HG03175 (cell line): Measurements from ENCODE around the gene NRXN2.

Experiments
- ATAC-seq: cut with Tn5 transposase; IDR thresholded peaks from one replicate; pipeline ENCODE4 v1.9.1; 2021; ENCODE audit warnings: mild to moderate bottlenecking, moderate library complexity; ENCODE audit not compliant: unreplicated experiment

NRXN2 gene

DNA sequence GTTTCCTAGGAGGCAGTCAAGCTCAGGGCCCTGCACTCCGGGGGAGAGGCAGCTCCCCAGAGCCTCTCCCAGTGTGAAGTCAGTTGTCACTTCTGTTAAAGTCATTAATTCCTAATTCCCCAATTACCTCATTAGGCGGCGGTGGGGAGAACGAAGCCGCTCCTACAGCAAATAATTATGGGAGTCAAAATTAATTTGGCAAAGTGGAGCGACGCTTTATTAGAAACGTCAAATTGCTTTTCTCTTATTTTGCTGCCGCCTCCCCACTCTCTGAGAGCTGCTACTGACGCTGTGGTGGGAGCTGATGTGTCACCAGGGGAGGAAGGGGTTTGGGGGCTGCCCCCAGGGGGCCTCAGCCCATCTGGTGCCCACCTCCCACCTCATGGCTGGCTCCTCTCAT is 90.3 kb downstream of the NRXN2 start:
- no peak for ATAC-seq

DNA sequence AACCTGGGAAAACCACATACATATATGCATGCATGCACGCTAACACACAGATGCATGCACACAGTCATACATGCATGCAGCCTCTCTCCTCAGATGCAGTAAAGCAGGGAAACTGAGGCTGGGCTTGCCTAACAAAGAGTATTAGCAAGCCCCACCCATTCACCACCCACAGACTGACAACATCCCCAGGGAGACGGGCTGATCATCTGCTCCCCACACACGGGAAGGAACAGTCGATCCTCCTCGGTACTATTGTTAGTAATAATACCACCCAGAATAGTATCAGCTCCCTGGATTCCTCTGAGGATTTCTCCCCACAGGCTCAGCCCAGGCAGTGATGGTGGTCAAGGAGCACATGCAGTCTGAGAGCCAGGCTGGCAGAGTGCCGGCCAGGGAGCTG is 90.8 kb downstream of the NRXN2 start:
- ATAC-seq = no peak

DNA sequence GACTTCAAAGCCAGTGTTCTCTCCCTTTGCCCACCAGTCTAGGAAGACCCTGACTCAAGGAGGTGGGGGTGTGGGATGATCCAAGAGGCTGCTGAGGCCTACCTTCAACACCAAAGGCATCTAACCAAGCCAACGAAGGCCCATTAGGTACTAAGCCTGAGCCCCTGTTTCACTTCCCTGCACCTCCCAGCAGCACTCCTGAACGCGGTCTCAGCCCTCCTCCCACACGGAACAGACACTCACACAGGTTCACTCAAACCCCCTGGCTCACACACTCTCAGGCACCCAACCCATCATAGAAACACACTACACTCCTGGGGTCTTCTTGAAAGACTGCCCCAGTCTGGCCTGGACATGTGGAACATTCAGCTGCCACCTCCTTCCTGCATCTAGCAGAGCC is 91.3 kb downstream of the NRXN2 start:
- ATAC-seq = no peak

GRCh38 chr11:64629796-64630562 is 93.0 kb downstream of the NRXN2 start:
- ATAC-seq = no peak

DNA sequence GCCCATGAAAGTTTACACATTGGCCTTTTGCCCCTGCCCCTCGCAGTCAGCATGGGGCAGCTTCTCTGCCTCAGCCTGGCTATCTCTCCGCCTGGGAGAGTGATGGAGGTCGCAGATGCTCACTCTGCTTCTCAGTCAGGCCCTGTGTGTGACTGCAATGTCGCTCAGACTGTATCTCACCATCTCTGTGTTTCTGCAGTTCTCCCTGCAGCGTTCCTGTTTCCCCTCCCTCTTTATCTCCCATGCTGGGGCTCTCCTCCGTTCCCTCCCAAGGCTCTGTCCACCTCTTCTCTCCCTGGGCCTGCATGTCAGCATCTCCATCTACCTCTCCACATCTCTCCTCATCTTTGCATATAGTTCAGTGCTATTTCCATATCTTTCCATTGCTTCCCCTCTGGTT is 93.9 kb downstream of the NRXN2 start:
- no peak for ATAC-seq

GRCh38 chr11:64628596-64628995 is 94.4 kb downstream of the NRXN2 start:
- no peak for ATAC-seq

DNA sequence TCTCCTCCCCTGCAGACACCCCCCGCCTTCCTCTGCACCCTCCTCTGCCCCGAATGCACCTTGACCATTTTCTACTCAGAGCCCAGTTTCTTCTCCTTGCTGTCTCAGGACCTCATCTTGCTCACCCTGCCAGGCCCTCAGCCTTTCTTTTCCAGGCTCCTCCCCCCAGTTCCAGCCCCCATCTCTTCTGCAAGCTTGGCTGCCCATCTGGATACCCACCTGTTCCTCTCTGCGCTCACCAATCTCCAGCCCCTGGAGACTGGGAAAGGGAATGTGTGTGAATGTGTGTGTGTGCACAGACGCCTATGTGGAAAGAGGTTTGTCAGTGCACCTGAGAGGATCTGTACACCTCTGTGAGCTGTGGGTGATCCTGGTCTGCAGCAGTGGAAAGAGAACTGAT is 95.6 kb downstream of the NRXN2 start:
- no peak for ATAC-seq

GRCh38 chr11:64626637-64627036 is 96.4 kb downstream of the NRXN2 start:
- no peak for ATAC-seq

- ATAC-seq = no peak
These were observed 98.0 kb downstream of the NRXN2 start for GRCh38 chr11:64624883-64625481.

DNA sequence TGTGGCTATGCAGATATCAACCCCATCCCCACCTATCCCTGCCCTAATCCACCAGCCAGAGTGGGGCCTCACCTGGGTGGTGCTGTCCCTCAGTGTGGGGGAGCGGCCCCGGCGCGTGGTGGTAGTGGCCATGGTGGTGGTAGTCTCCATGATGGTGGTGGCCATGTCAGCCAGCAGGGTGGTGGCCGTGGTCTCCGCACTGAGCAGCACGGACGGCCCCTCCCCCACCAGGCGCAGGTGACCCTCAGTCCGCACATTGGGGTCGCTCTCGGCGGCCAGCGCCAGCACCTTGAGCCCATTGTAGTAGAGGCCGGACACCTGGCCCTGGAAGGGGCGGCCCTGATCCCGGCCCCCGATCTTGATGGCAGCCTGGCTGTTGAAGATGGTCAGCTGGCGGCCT is 100.3 kb downstream of the NRXN2 start:
- ATAC-seq = no peak

DNA sequence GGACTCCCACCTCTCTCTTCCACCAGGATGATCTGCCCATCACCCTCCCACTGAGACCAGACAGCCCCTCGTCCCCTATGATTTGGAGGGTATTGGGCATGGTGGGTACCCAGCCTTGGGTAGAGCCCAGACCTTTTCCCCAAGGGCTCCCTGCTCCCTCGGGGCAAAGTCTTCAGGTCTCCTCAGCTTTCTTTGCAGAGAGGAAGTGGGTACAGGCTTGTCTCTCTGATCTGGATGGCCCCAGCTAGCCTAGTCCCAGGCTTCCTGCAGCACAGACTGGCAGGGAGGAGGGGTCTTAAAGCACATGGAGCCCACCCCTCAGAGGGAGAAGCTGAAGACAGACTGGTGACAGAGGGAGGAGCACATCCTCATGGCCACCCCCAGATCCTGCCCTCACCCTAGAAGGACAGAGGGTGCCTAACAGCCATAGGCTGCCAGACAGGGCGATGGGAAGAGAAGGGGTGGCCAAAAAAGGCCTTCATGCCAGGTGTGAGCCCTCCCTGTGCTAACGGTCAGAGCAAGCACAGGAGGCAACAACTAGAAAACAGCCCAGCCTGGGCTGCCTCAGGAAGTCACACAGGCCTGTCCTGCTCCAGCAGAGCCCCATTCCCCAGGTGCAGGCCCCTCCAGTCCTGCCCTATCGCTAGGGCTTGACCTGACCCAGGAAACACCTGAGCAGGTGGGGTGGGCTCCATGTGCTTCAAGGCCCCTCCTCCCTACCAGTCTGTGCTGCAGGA is 101.5 kb downstream of the NRXN2 start:
- no peak for ATAC-seq

- no peak for ATAC-seq
These were observed 102.5 kb downstream of the NRXN2 start for GRCh38 chr11:64620381-64620971.

- no peak for ATAC-seq
These were observed 103.1 kb downstream of the NRXN2 start for GRCh38 chr11:64619811-64620380.

DNA sequence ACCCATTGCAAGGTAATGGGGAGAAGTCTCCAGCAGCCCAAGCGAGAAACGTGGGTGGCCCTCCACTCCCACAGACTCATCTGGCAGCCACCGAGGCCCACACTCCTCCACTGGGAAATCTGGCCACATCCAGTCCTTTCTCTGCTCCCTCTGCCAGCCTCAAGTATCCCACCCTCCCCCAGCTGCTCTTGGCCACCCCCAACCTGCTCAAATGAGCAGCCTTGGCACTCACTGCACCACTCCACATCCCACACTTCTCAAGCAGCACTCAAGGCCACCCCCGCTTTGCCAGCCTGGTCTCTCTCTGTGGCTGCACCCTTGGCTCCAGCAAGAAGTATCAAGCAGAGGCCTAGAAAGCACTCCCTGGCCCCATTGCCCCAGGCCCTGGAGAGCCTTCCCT is 103.8 kb downstream of the NRXN2 start:
- ATAC-seq = no peak

DNA sequence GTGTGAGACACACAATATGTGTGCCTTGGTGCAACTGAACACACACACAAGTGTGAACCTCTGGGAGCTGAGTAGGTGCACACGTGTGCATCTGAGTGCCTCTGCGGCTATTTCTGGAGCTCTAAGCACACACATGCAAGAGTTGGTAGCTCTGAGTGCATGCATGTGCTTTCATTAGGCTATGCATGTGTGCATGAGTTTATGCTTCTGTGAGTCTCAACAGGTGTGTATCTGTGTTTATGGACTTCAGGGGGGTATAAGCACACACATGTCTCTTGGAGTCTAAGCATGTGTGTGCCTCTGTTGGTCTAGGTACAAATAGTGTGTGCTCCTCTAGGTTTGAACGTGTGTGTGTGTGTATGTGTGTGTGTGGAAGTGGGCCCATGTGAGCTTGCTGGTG is 106.2 kb downstream of the NRXN2 start:
- ATAC-seq = no peak

- ATAC-seq = no peak
These were observed 108.1 kb downstream of the NRXN2 start for GRCh38 chr11:64614917-64615316.

GRCh38 chr11:64613648-64614047 is 109.3 kb downstream of the NRXN2 start:
- no peak for ATAC-seq

- no peak for ATAC-seq
These were observed 110.9 kb downstream of the NRXN2 start for GRCh38 chr11:64611869-64612646.

GRCh38 chr11:64611176-64611575 is 111.8 kb downstream of the NRXN2 start:
- ATAC-seq = no peak

DNA sequence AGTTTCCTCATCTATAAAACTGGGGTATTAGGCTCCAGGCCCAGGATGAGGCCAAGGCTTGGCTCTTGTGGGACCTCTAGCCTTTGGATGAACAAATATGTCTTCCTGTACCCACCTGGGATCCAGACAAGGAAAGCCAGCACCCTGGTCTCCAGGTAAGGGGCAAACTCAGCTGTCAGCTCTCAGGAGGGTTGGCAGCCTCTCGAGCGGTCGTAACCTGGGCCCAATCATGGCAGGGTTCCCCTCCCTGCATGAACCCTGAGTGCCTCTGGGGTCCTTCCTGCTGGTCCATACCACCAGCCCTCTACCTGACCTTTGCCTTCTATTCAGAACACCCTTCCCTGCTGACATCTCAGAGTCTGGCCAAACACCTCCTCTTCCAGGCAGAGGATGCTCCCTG is 112.4 kb downstream of the NRXN2 start:
- ATAC-seq = no peak
